IMR-90 (cell line): Measurements from ENCODE around the gene GAS6. TPM values are rescaled to one million over a fixed set of nuclear protein-coding genes. Genes with fewer than 3 reads are reported as not detected.

ENCODE experiments used
- ATAC-seq: fragments of 200-7000 bp; cut with Tn5 transposase; 2 replicates; pipeline ENCODE4 v1.9.1; 2020; ENCODE audit warnings: low read depth, mild to moderate bottlenecking, moderate library complexity
- BruUV-seq: library from RNA; stranded (reverse); fragments of 400-500 nt; replicated peaks from 2 replicates; lab custom pipeline; 2021; lab: Mats Ljungman, UMichigan
- CTCF ChIA-PET: fragments of 300-600 bp; formaldehyde crosslinking; extraction: SDS; loops from one replicate; lab custom pipeline; 2021; ENCODE audit warnings: antibody characterized with exemption; lab: Yijun Ruan, JAX
- POLR2A ChIA-PET: fragments of 300-600 bp; sonication (Branson Sonifier 250); formaldehyde crosslinking; loops from one replicate; lab custom pipeline; 2022; ENCODE audit warnings: antibody characterized with exemption; ENCODE audit not compliant: unreplicated experiment; lab: Charles Lee
- DNase-seq: peaks from one replicate; pipeline ENCODE4 v3.0.0; 2013
- H2AFZ ChIP-seq: replicated peaks from 2 replicates; pipeline ENCODE3; 2013; ENCODE audit warnings: low read length, mild to moderate bottlenecking; ENCODE audit not compliant: poor library complexity
- H2AK5ac ChIP-seq: 2 replicates; pipeline ENCODE4 v1.6.1; 2013; ENCODE audit warnings: low read depth, low read length, inconsistent platforms
- H2AK9ac ChIP-seq: replicated peaks from 2 replicates; pipeline ENCODE3; 2013; ENCODE audit warnings: mild to moderate bottlenecking, low read depth, low read length, moderate library complexity; ENCODE audit not compliant: poor library complexity
- H2BK120ac ChIP-seq: 2 replicates; pipeline ENCODE4 v1.6.1; 2013; ENCODE audit warnings: low read depth, low read length, inconsistent platforms
- H2BK15ac ChIP-seq: 3 replicates; pipeline ENCODE4 v1.6.1; 2013; ENCODE audit warnings: low read depth, low read length, inconsistent platforms
- H2BK20ac ChIP-seq: 2 replicates; pipeline ENCODE4 v1.6.1; 2013; ENCODE audit warnings: low read depth, mild to moderate bottlenecking, inconsistent platforms, low read length, moderate library complexity
- H2BK5ac ChIP-seq: 2 replicates; pipeline ENCODE4 v1.6.1; 2013; ENCODE audit warnings: mild to moderate bottlenecking, low read depth, low read length, inconsistent platforms; ENCODE audit not compliant: poor library complexity, severe bottlenecking
- H3K14ac ChIP-seq: replicated peaks from 2 replicates; pipeline ENCODE4 v1.6.1; 2013; ENCODE audit warnings: low read depth, low read length, inconsistent platforms
- H3K18ac ChIP-seq: 2 replicates; pipeline ENCODE4 v1.6.1; 2013; ENCODE audit warnings: low read depth, low read length, control low read depth
- H3K23ac ChIP-seq: 2 replicates; pipeline ENCODE4 v1.6.1; 2013; ENCODE audit warnings: low read depth, low read length, inconsistent platforms
- H3K27ac ChIP-seq: 2 replicates; pipeline ENCODE4 v1.5.1; 2013; ENCODE audit warnings: mild to moderate bottlenecking, control low read depth, low read length; ENCODE audit not compliant: insufficient read depth
- H3K27me3 ChIP-seq: 2 replicates; pipeline ENCODE4 v1.6.1; 2013; ENCODE audit warnings: low read length; ENCODE audit not compliant: control insufficient read depth, insufficient read depth
- H3K36me3 ChIP-seq: 2 replicates; pipeline ENCODE4 v1.6.1; 2013; ENCODE audit warnings: low read length, mixed read lengths; ENCODE audit not compliant: control insufficient read depth, insufficient read depth
- H3K4ac ChIP-seq: 2 replicates; pipeline ENCODE4 v1.6.1; 2013; ENCODE audit warnings: low read depth, low read length, inconsistent platforms
- H3K4me1 ChIP-seq: 2 replicates; pipeline ENCODE4 v1.6.1; 2013; ENCODE audit warnings: low read length, mixed read lengths; ENCODE audit not compliant: control insufficient read depth, insufficient read depth
- H3K4me2 ChIP-seq: 2 replicates; pipeline ENCODE4 v1.6.1; 2013; ENCODE audit warnings: low read depth, mild to moderate bottlenecking, control low read depth, low read length, moderate library complexity
- H3K4me3 ChIP-seq: 2 replicates; pipeline ENCODE4 v1.5.1; 2013; ENCODE audit warnings: low read depth, mild to moderate bottlenecking, control low read depth, low read length, moderate library complexity; ENCODE audit not compliant: insufficient read depth
- H3K56ac ChIP-seq: 2 replicates; pipeline ENCODE4 v1.6.1; 2013; ENCODE audit warnings: low read length, inconsistent platforms; ENCODE audit not compliant: insufficient read depth; ENCODE audit errors: extremely low read depth
- H3K79me1 ChIP-seq, 2 experiments: 2 replicates each; pipeline ENCODE4 v1.6.1; 2013; ENCODE audit warnings: low read length in 2 of 2, inconsistent platforms in 1 of 2, low read depth in 1 of 2
- H3K9ac ChIP-seq: 2 replicates; pipeline ENCODE4 v1.6.1; 2013; ENCODE audit warnings: low read depth, low read length, control low read depth
- H3K9me1 ChIP-seq: 2 replicates; pipeline ENCODE4 v1.6.1; 2013; ENCODE audit warnings: low read length, inconsistent platforms; ENCODE audit not compliant: insufficient read depth
- H3K9me3 ChIP-seq: 2 replicates; pipeline ENCODE4 v1.6.1; 2013; ENCODE audit warnings: low read length; ENCODE audit not compliant: control insufficient read depth, insufficient read depth
- H4K20me1 ChIP-seq: 2 replicates; pipeline ENCODE4 v1.6.1; 2013; ENCODE audit warnings: low read length, inconsistent platforms; ENCODE audit not compliant: insufficient read depth
- H4K5ac ChIP-seq: 2 replicates; pipeline ENCODE4 v1.6.1; 2013; ENCODE audit warnings: mild to moderate bottlenecking, low read depth, low read length, control low read depth
- H4K8ac ChIP-seq, 2 experiments: 2 replicates each; pipeline ENCODE4 v1.6.1; 2013; ENCODE audit warnings: low read depth in 2 of 2, low read length in 2 of 2, control low read depth in 1 of 2, inconsistent platforms in 1 of 2
- H4K91ac ChIP-seq: 2 replicates; pipeline ENCODE4 v1.6.1; 2013; ENCODE audit warnings: low read depth, low read length, inconsistent platforms; ENCODE audit not compliant: insufficient read depth
- BHLHE40 ChIP-seq: fragments of 150-350 bp; IDR thresholded peaks from 2 replicates; pipeline ENCODE4 v1.6.1; 2016; ENCODE audit warnings: mild to moderate bottlenecking, low read depth, low read length
- CEBPB ChIP-seq: IDR thresholded peaks from 2 replicates; pipeline ENCODE4 v1.6.1; 2012; ENCODE audit warnings: low read depth, low read length, improper control_type of control experiment
- CHD1 ChIP-seq: IDR thresholded peaks from 2 replicates; pipeline ENCODE4 v1.6.1; 2012; ENCODE audit warnings: low read depth, low read length, improper control_type of control experiment
- CTCF ChIP-seq: conservative IDR thresholded peaks from 2 replicates; pipeline ENCODE4 v1.5.1; 2012; ENCODE audit warnings: mild to moderate bottlenecking, low read depth, low read length, improper control_type of control experiment
- ELK1 ChIP-seq: fragments of 150-350 bp; IDR thresholded peaks from 2 replicates; pipeline ENCODE4 v1.6.1; 2016; ENCODE audit warnings: low read depth, mild to moderate bottlenecking, low read length, moderate library complexity, borderline replicate concordance
- FOS ChIP-seq: fragments of 150-350 bp; IDR thresholded peaks from 2 replicates; pipeline ENCODE4 v1.6.1; 2016; ENCODE audit warnings: low read depth, low read length
- MAFK ChIP-seq: IDR thresholded peaks from 2 replicates; pipeline ENCODE4 v1.6.1; 2012; ENCODE audit warnings: low read depth, low read length, improper control_type of control experiment
- MAZ ChIP-seq: IDR thresholded peaks from 2 replicates; pipeline ENCODE4 v1.6.1; 2012; ENCODE audit warnings: low read depth, mild to moderate bottlenecking, low read length, improper control_type of control experiment, moderate library complexity, borderline replicate concordance
- MXI1 ChIP-seq: IDR thresholded peaks from 2 replicates; pipeline ENCODE4 v1.6.1; 2012; ENCODE audit warnings: low read depth, mild to moderate bottlenecking, low read length, moderate library complexity, borderline replicate concordance
- NFE2L2 ChIP-seq: fragments of 150-350 bp; IDR thresholded peaks from 2 replicates; pipeline ENCODE4 v1.6.1; 2016; ENCODE audit warnings: low read depth, mild to moderate bottlenecking, low read length
- POLR2A ChIP-seq: IDR thresholded peaks from 2 replicates; pipeline ENCODE4 v1.6.1; 2012; ENCODE audit warnings: mild to moderate bottlenecking, low read depth, low read length
- RAD21 ChIP-seq: IDR thresholded peaks from 2 replicates; pipeline ENCODE4 v1.6.1; 2012; ENCODE audit warnings: low read length, improper control_type of control experiment
- RCOR1 ChIP-seq: IDR thresholded peaks from 2 replicates; pipeline ENCODE4 v1.6.1; 2012; ENCODE audit warnings: mild to moderate bottlenecking, low read length, improper control_type of control experiment; ENCODE audit not compliant: insufficient replicate concordance
- RFX5 ChIP-seq: IDR thresholded peaks from 2 replicates; pipeline ENCODE4 v1.8.0; 2012; ENCODE audit warnings: low read depth, mild to moderate bottlenecking, low read length, moderate library complexity
- SMC3 ChIP-seq: fragments of 150-350 bp; IDR thresholded peaks from 2 replicates; pipeline ENCODE4 v1.6.1; 2016; ENCODE audit warnings: low read depth, mild to moderate bottlenecking, antibody characterized with exemption, low read length, moderate library complexity
- WGBS, 2 experiments: methylation state at CpG; one replicate each; pipeline versions ENCODE4 v1.1.5 to v1.1.7; 2013; ENCODE audit warnings: missing lambda C conversion rate in 2 of 2; ENCODE audit not compliant: insufficient read length in 1 of 2; ENCODE audit errors: extremely low coverage in 2 of 2; 5-methylcytosine and 5-hydroxymethylcytosine counted together
- dilution Hi-C: fragments of 300-500 bp; cut with HindIII; formaldehyde crosslinking; loops from one replicate; pipeline ENCODE4 v1.14.3; 2018; ENCODE audit warnings: low sequenced_read_pairs; ENCODE audit not compliant: unreplicated experiment
- in situ Hi-C: fragments of 300-500 bp; cut with MboI; formaldehyde crosslinking; loops from 3 replicates; pipeline ENCODE4 v1.14.3; 2019; ENCODE audit warnings: low sequenced_read_pairs, inconsistent platforms, mixed read lengths
- intact Hi-C: fragments of 100-400 bp; cut with micrococcal nuclease; formaldehyde crosslinking; loops from 2 replicates; pipeline ENCODE4 v1.10.0; 2022
- polyA plus RNA-seq, 3 experiments: library from polyadenylated mRNA; depleted of rRNA; stranded (reverse); fragments of >200 nt; gene quantifications; 2 replicates each; pipeline ENCODE4 v1.2.3, GENCODE V29; 2012; ENCODE audit warnings: low replicate concordance in 1 of 3
- total RNA-seq: library from RNA; depleted of rRNA; stranded (reverse); fragments of >200 nt; gene quantifications from 2 replicates; pipeline ENCODE4 v1.2.3, GENCODE V29; 2012
- TF ChIP-seq, protein P1 (sequence below): fragments of 150-350 bp; IDR thresholded peaks from 2 replicates; pipeline ENCODE4 v1.6.1; 2017; ENCODE audit warnings: mild to moderate bottlenecking, antibody characterized with exemption, low read length, low read depth

Gene GAS6
- total and polyA plus RNA-seq, 2 of the 4 experiments (the other 2 are of a cell fraction) = 220 to 823 TPM

- H2BK15ac ChIP-seq = no peak overlapping the region
- no peak overlapping the region for H2BK5ac ChIP-seq
- no peak overlapping the region for H3K9ac ChIP-seq
- no peak overlapping the region for H3K4me2 ChIP-seq
- no peak overlapping the region for H3K27ac ChIP-seq
- no peak overlapping the region for H3K4ac ChIP-seq
- no peak overlapping the region for H4K91ac ChIP-seq
- DNase-seq = no peak
- H3K9me1 ChIP-seq = peaks cover 7% of the 10 kb centered on the region
- H3K14ac ChIP-seq = no peak overlapping the region
- peaks cover 7% of the 10 kb centered on the region; the same call in 1 of the 2 replicates for H4K20me1 ChIP-seq
- no peak overlapping the region for H4K8ac ChIP-seq
- H3K23ac ChIP-seq = no peak overlapping the region
- H3K4me3 ChIP-seq = no peak overlapping the region
- ATAC-seq = no peak
- no TSS peak for BruUV-seq
- TF ChIP-seq BHLHE40 (no peak), MAZ (no peak), MXI1 (no peak), CTCF (no peak), MAFK (no peak), POLR2A (no peak), RAD21 (no peak), FOS (no peak), RFX5 (no peak), CHD1 (no peak), SMC3 (no peak), ELK1 (no peak), CEBPB (no peak), NFE2L2 (no peak), RCOR1 (no peak)
- TF ChIP-seq, protein P1, sequence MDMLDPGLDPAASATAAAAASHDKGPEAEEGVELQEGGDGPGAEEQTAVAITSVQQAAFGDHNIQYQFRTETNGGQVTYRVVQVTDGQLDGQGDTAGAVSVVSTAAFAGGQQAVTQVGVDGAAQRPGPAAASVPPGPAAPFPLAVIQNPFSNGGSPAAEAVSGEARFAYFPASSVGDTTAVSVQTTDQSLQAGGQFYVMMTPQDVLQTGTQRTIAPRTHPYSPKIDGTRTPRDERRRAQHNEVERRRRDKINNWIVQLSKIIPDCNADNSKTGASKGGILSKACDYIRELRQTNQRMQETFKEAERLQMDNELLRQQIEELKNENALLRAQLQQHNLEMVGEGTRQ = no peak
- intact Hi-C loops = no loop called here
- H3K79me1 ChIP-seq = peaks cover 0 to 5% of the 10 kb centered on the region in 2 experiments; a peak in 1 of 4 replicates
- H2AK5ac ChIP-seq = no peak overlapping the region; the same call in 1 of the 2 replicates
- 78% methylated on average over 4 of the region's 12 CpGs; no CpG with 5 or more reads in 1 of the 2 experiments for WGBS, 2 experiments
- H2BK120ac ChIP-seq = no peak overlapping the region
- in situ Hi-C loops = no loop called here
- POLR2A ChIA-PET = no interaction called here
- no peak overlapping the region for H3K18ac ChIP-seq
- H4K5ac ChIP-seq = no peak overlapping the region
- H2AK9ac ChIP-seq = no peak overlapping the region
- H3K4me1 ChIP-seq = peaks cover 3% of the 10 kb centered on the region; the same call in 1 of the 2 replicates
- dilution Hi-C loops = no loop called here
- peaks cover 4% of the 10 kb centered on the region for H3K9me3 ChIP-seq
- H3K36me3 ChIP-seq = no peaks in the 10 kb centered on the region
- peaks cover 14% of the 10 kb centered on the region for H3K27me3 ChIP-seq
- no peak overlapping the region for H3K56ac ChIP-seq
- no peak overlapping the region for H2AFZ ChIP-seq
- H2BK20ac ChIP-seq = no peak overlapping the region
- CTCF ChIA-PET = no interaction called here
Observed at GRCh38 chr13:113783200-113783881, 80.5 kb downstream of the GAS6 start.
